HEK293T (cell line): Measurements from ENCODE around the gene TNIP1.

Experiments used
- BHLHE40 ChIP-seq: fragments of 450-650 bp; IDR thresholded peaks from 2 replicates; pipeline ENCODE4 v1.6.1; 2016; ENCODE audit warnings: mild to moderate bottlenecking, moderate library complexity, borderline replicate concordance
- FOXM1 ChIP-seq: fragments of 450-650 bp; IDR thresholded peaks from 2 replicates; pipeline ENCODE4 v1.6.1; 2017; ENCODE audit warnings: mild to moderate bottlenecking, borderline replicate concordance
- PKNOX1 ChIP-seq: fragments of 450-650 bp; IDR thresholded peaks from 2 replicates; pipeline ENCODE4 v1.6.1; 2016
- SP1 ChIP-seq: fragments of 450-650 bp; IDR thresholded peaks from 2 replicates; pipeline ENCODE4 v1.6.1; 2017
- SUZ12 ChIP-seq: fragments of 450-650 bp; IDR thresholded peaks from 2 replicates; pipeline ENCODE4 v1.6.1; 2016; ENCODE audit warnings: mild to moderate bottlenecking

- TF ChIP-seq SP1 (no peak), PKNOX1 (no peak), BHLHE40 (no peak), FOXM1 (no peak), SUZ12 (no peak)
Measured at GRCh38 chr5:151097061-151097460, 16.2 kb upstream of the TNIP1 start.
